ENCODE measurements around the gene DENND1A.
"Not testable (repeated sequence)": the region's sequence is repeated elsewhere in the genome, so short reads cannot be mapped to it uniquely, and the experiment has no call there.

The DENND1A gene

GRCh38 chr9:123893831-123894460, 36.0 kb downstream of the DENND1A start:
- Histone ChIP-seq H3K36me3 (ENCODE audit: insufficient read depth, low read length) (no peaks in the 10 kb centered on the region), H3K9me3 (ENCODE audit: low read depth, low read length) (no peaks in the 10 kb centered on the region), H3K9ac (ENCODE audit: insufficient read length) (no peak overlapping the region), H3K27ac (no peak overlapping the region), H3K4me3 (no peak overlapping the region)
- no peak for DNase-seq (ENCODE audit: low read depth, low spot score)
- TF ChIP-seq FOXP2 (optimal IDR thresholded peaks at IDR 0.05; ENCODE audit: control extremely low read depth, extremely low read length, insufficient read depth) (no peak), POLR2AphosphoS5 (IDR thresholded peaks at IDR 0.05; ENCODE audit: borderline replicate concordance, low read depth, low read length) (no peak), EZH2 (IDR thresholded peaks at IDR 0.05) (no peak)

GRCh38 chr9:123893115-123893514, 36.8 kb downstream of the DENND1A start:
- TF ChIP-seq FOXP2 (optimal IDR thresholded peaks at IDR 0.05; ENCODE audit: control extremely low read depth, extremely low read length, insufficient read depth) (no peak), POLR2AphosphoS5 (IDR thresholded peaks at IDR 0.05; ENCODE audit: borderline replicate concordance, low read depth, low read length) (no peak), EZH2 (IDR thresholded peaks at IDR 0.05) (no peak)
- H3K9ac ChIP-seq (ENCODE audit: insufficient read length) = no peak overlapping the region
- DNase-seq (ENCODE audit: low read depth, low spot score) = no peak
- no peak overlapping the region for H3K4me3 ChIP-seq
- H3K9me3 ChIP-seq (ENCODE audit: low read depth, low read length) = no peaks in the 10 kb centered on the region
- H3K27ac ChIP-seq = no peak overlapping the region
- H3K36me3 ChIP-seq (ENCODE audit: insufficient read depth, low read length) = no peaks in the 10 kb centered on the region

GRCh38 chr9:123887837-123888236, 42.1 kb downstream of the DENND1A start:
- no peak for TF ChIP-seq POLR2AphosphoS5 (IDR thresholded peaks at IDR 0.05; ENCODE audit: borderline replicate concordance, low read depth, low read length)
- TF ChIP-seq FOXP2 (optimal IDR thresholded peaks at IDR 0.05; ENCODE audit: control extremely low read depth, extremely low read length, insufficient read depth) = no peak
- no peak for TF ChIP-seq EZH2 (IDR thresholded peaks at IDR 0.05)
- Histone ChIP-seq H3K36me3 (ENCODE audit: insufficient read depth, low read length) (no peaks in the 10 kb centered on the region), H3K27ac (no peak overlapping the region), H3K4me3 (no peak overlapping the region), H3K9me3 (ENCODE audit: low read depth, low read length) (no peaks in the 10 kb centered on the region), H3K9ac (ENCODE audit: insufficient read length) (no peak overlapping the region)
- no peak for DNase-seq (ENCODE audit: low read depth, low spot score)

GRCh38 chr9:123885834-123886233, 44.1 kb downstream of the DENND1A start:
- not testable (repeated sequence) for H3K27ac ChIP-seq; H3K36me3 ChIP-seq (ENCODE audit: insufficient read depth, low read length); DNase-seq (ENCODE audit: low read depth, low spot score); H3K9me3 ChIP-seq (ENCODE audit: low read depth, low read length); H3K4me3 ChIP-seq; H3K9ac ChIP-seq (ENCODE audit: insufficient read length)

GRCh38 chr9:123883634-123884033, 46.3 kb downstream of the DENND1A start:
- no peak overlapping the region for H3K4me3 ChIP-seq
- no peaks in the 10 kb centered on the region for H3K36me3 ChIP-seq (ENCODE audit: insufficient read depth, low read length)
- H3K27ac ChIP-seq = no peak overlapping the region
- TF ChIP-seq POLR2AphosphoS5 (IDR thresholded peaks at IDR 0.05; ENCODE audit: borderline replicate concordance, low read depth, low read length) = no peak
- no peak for TF ChIP-seq FOXP2 (optimal IDR thresholded peaks at IDR 0.05; ENCODE audit: control extremely low read depth, extremely low read length, insufficient read depth)
- no peak for TF ChIP-seq EZH2 (IDR thresholded peaks at IDR 0.05)
- DNase-seq (ENCODE audit: low read depth, low spot score) = no peak
- no peaks in the 10 kb centered on the region for H3K9me3 ChIP-seq (ENCODE audit: low read depth, low read length)
- H3K9ac ChIP-seq (ENCODE audit: insufficient read length) = no peak overlapping the region

- H3K27ac ChIP-seq = no peak overlapping the region
- no peak for DNase-seq (ENCODE audit: low read depth, low spot score)
- no peak overlapping the region for H3K9ac ChIP-seq (ENCODE audit: insufficient read length)
- H3K4me3 ChIP-seq = no peak overlapping the region
- TF ChIP-seq FOXP2 (optimal IDR thresholded peaks at IDR 0.05; ENCODE audit: control extremely low read depth, extremely low read length, insufficient read depth) (no peak), POLR2AphosphoS5 (IDR thresholded peaks at IDR 0.05; ENCODE audit: borderline replicate concordance, low read depth, low read length) (no peak), EZH2 (IDR thresholded peaks at IDR 0.05) (no peak)
- H3K9me3 ChIP-seq (ENCODE audit: low read depth, low read length) = no peaks in the 10 kb centered on the region
- H3K36me3 ChIP-seq (ENCODE audit: insufficient read depth, low read length) = no peaks in the 10 kb centered on the region
These were observed 48.3 kb downstream of the DENND1A start for GRCh38 chr9:123881604-123882003.

- TF ChIP-seq EZH2 (IDR thresholded peaks at IDR 0.05) (no peak), FOXP2 (optimal IDR thresholded peaks at IDR 0.05; ENCODE audit: control extremely low read depth, extremely low read length, insufficient read depth) (no peak), POLR2AphosphoS5 (IDR thresholded peaks at IDR 0.05; ENCODE audit: borderline replicate concordance, low read depth, low read length) (no peak)
- no peak for DNase-seq (ENCODE audit: low read depth, low spot score)
- Histone ChIP-seq H3K9ac (ENCODE audit: insufficient read length) (no peak overlapping the region), H3K4me3 (no peak overlapping the region), H3K36me3 (ENCODE audit: insufficient read depth, low read length) (no peaks in the 10 kb centered on the region), H3K27ac (no peak overlapping the region), H3K9me3 (ENCODE audit: low read depth, low read length) (no peaks in the 10 kb centered on the region)
These were observed 49.5 kb downstream of the DENND1A start for GRCh38 chr9:123880420-123880819.

- no peak for TF ChIP-seq FOXP2 (optimal IDR thresholded peaks at IDR 0.05; ENCODE audit: control extremely low read depth, extremely low read length, insufficient read depth)
- TF ChIP-seq POLR2AphosphoS5 (IDR thresholded peaks at IDR 0.05; ENCODE audit: borderline replicate concordance, low read depth, low read length) = no peak
- TF ChIP-seq EZH2 (IDR thresholded peaks at IDR 0.05) = no peak
- no peaks in the 10 kb centered on the region for H3K36me3 ChIP-seq (ENCODE audit: insufficient read depth, low read length)
- no peak for DNase-seq (ENCODE audit: low read depth, low spot score)
- H3K27ac ChIP-seq = no peak overlapping the region
- H3K9ac ChIP-seq (ENCODE audit: insufficient read length) = no peak overlapping the region
- no peak overlapping the region for H3K4me3 ChIP-seq
- no peaks in the 10 kb centered on the region for H3K9me3 ChIP-seq (ENCODE audit: low read depth, low read length)
These were observed 53.2 kb downstream of the DENND1A start for GRCh38 chr9:123876750-123877149.

GRCh38 chr9:123872710-123873109, 57.2 kb downstream of the DENND1A start:
- TF ChIP-seq POLR2AphosphoS5 (IDR thresholded peaks at IDR 0.05; ENCODE audit: borderline replicate concordance, low read depth, low read length) (no peak), FOXP2 (optimal IDR thresholded peaks at IDR 0.05; ENCODE audit: control extremely low read depth, extremely low read length, insufficient read depth) (no peak), EZH2 (IDR thresholded peaks at IDR 0.05) (no peak)
- DNase-seq (ENCODE audit: low read depth, low spot score) = no peak
- H3K27ac ChIP-seq = no peak overlapping the region
- H3K36me3 ChIP-seq (ENCODE audit: insufficient read depth, low read length) = no peaks in the 10 kb centered on the region
- no peak overlapping the region for H3K4me3 ChIP-seq
- no peaks in the 10 kb centered on the region for H3K9me3 ChIP-seq (ENCODE audit: low read depth, low read length)
- H3K9ac ChIP-seq (ENCODE audit: insufficient read length) = no peak overlapping the region
